ENCODE measurements around the gene SUGP1. TPM values are rescaled to one million over a fixed set of nuclear protein-coding genes. Genes with fewer than 3 reads are reported as not detected.

The SUGP1 gene
- total and polyA plus RNA-seq, 2 of the 4 experiments (the other 2 are of a cell fraction), result 33.2 to 35.8 TPM

- Histone ChIP-seq H3K79me1 (ENCODE audit: low read depth in 1 of 2, low read length in 2 of 2) (no peaks in the 10 kb centered on the region), H4K20me1 (ENCODE audit: insufficient read depth, low read length) (no peaks in the 10 kb centered on the region), H2BK120ac (ENCODE audit: low read depth, low read length) (no peak overlapping the region), H3K9me3 (ENCODE audit: control insufficient read depth, insufficient read depth, low read length) (peaks cover 4% of the 10 kb centered on the region), H2AFZ (replicated peaks; ENCODE audit: low read length, poor library complexity) (no peak overlapping the region), H4K5ac (ENCODE audit: low read depth, low read length) (no peak overlapping the region), H3K27ac (ENCODE audit: insufficient read depth, low read length) (no peak overlapping the region), H3K4me1 (ENCODE audit: control insufficient read depth, insufficient read depth, low read length) (0 out of 2 replicates have a peak, but pooled peaks cover 2% of the 10 kb centered on the region), H3K9ac (ENCODE audit: low read depth, low read length) (no peak overlapping the region), H3K4ac (ENCODE audit: low read depth, low read length) (no peak overlapping the region), H3K4me2 (ENCODE audit: low read depth, low read length) (no peak overlapping the region), H2BK5ac (ENCODE audit: low read depth, low read length, poor library complexity, severe bottlenecking) (no peak overlapping the region), H4K8ac (ENCODE audit: low read depth in 2 of 2, low read length in 2 of 2) (no peak overlapping the region), H2AK5ac (ENCODE audit: low read depth, low read length) (no peak overlapping the region), H3K56ac (ENCODE audit: extremely low read depth, insufficient read depth, low read length) (no peak overlapping the region; the same call in 1 of the 2 replicates), H3K27me3 (ENCODE audit: control insufficient read depth, insufficient read depth, low read length) (peaks cover 49% of the 10 kb centered on the region), H3K9me1 (ENCODE audit: insufficient read depth, low read length) (no peaks in the 10 kb centered on the region), H3K4me3 (ENCODE audit: insufficient read depth, low read depth, low read length) (no peak overlapping the region), H4K91ac (ENCODE audit: insufficient read depth, low read depth, low read length) (no peak overlapping the region), H3K14ac (replicated peaks; ENCODE audit: low read depth, low read length) (no peak overlapping the region), H2BK20ac (ENCODE audit: low read depth, low read length) (no peak overlapping the region), H3K36me3 (ENCODE audit: control insufficient read depth, insufficient read depth, low read length) (no peaks in the 10 kb centered on the region), H2BK15ac (ENCODE audit: low read depth, low read length) (no peak overlapping the region), H3K18ac (ENCODE audit: low read depth, low read length) (no peak overlapping the region), H3K23ac (ENCODE audit: low read depth, low read length) (no peak overlapping the region), H2AK9ac (replicated peaks; ENCODE audit: low read depth, low read length, poor library complexity) (no peak overlapping the region)
- ATAC-seq (ENCODE audit: low read depth) (no peak), DNase-seq (no peak)
- CTCF ChIA-PET, result no interaction called here
- TF ChIP-seq CHD1 (IDR thresholded peaks at IDR 0.05; ENCODE audit: low read depth, low read length) (no peak), NFE2L2 (IDR thresholded peaks at IDR 0.05; ENCODE audit: low read depth, low read length) (no peak), SMC3 (IDR thresholded peaks at IDR 0.05; ENCODE audit: low read depth, low read length) (no peak), CEBPB (IDR thresholded peaks at IDR 0.05; ENCODE audit: low read depth, low read length) (no peak), RFX5 (IDR thresholded peaks at IDR 0.05; ENCODE audit: low read depth, low read length) (no peak), USF2 (IDR thresholded peaks at IDR 0.05; ENCODE audit: low read depth, low read length) (no peak)
- intact Hi-C loops (cut with micrococcal nuclease), result no loop called here
- in situ Hi-C loops (cut with MboI; ENCODE audit: low sequenced_read_pairs), result no loop called here
- BruUV-seq (replicated peaks), result no TSS peak
- WGBS, 2 experiments (ENCODE audit: extremely low coverage in 2 of 2, insufficient read length in 1 of 2), result 53% methylated on average over 32 of the region's 36 CpGs; no CpG with 5 or more reads in 1 of the 2 experiments
- POLR2A ChIA-PET (ENCODE audit: unreplicated experiment), result no interaction called here
- dilution Hi-C loops (cut with HindIII; ENCODE audit: low sequenced_read_pairs, unreplicated experiment), result no loop called here
These were observed 59.7 kb downstream of the SUGP1 start for GRCh38 chr19:19260417-19261214.

Measured in IMR-90 (cell line).